Hematopoietic multipotent progenitor cell treated with erythropoietin and hydrocortisone succinate and interleukin-3 and kit ligand, for 15 days (in vitro differentiated cells): ENCODE measurements around the gene CACNA1G.

Source experiments
- DNase-seq: peaks from one replicate; pipeline ENCODE4 v3.0.0-alpha.2; 2015; ENCODE audit warnings: low spot score

Gene CACNA1G

GRCh38 chr17:50533720-50534148 lies 26.8 kb upstream of the CACNA1G start:
- peak; percentile 61 for DNase-seq

GRCh38 chr17:50534222-50534978 lies 26.1 kb upstream of the CACNA1G start:
- DNase-seq, result peak; percentile 56

DNA sequence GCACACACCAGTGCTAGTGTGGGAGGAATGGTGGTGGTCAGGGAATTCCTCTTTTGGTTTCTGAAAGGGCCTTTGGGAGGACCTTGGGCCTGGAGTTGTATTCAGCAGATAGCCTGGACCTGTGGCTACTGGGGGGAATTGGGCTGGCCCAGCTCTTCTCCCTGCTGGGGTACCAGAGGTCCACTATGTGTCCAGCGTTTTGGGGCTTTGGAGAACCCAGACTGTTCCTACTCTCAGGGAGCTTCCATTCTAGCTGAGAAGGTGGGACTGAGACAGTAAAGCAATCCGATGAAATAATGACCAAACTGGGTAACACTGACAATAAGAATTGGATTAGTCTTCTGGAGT lies 25.6 kb upstream of the CACNA1G start:
- DNase-seq, result no peak

DNA sequence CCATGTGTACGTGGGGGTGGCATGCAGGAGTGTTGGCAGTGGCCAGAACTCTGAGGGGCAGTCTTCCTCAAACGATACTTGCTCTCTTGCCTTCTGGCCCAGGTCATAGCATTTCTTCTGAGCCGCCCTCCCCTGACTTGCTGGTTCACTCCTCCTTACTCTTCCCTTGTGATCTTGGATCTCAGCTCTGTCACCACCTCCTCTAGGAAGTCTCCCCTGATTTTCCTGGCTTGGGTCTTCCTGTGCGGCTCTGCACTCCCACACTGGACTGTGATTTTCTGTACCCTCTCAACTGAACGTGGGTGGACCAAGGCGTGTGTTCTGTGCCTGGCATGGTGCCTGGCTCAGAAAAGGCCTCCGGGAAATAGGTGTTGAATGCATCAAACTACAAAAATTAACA lies 25.1 kb upstream of the CACNA1G start:
- DNase-seq, result no peak

- DNase-seq, result no peak
These were observed 23.6 kb upstream of the CACNA1G start for GRCh38 chr17:50536683-50537646.

GRCh38 chr17:50537721-50538548 lies 22.6 kb upstream of the CACNA1G start:
- DNase-seq, result no peak

DNA sequence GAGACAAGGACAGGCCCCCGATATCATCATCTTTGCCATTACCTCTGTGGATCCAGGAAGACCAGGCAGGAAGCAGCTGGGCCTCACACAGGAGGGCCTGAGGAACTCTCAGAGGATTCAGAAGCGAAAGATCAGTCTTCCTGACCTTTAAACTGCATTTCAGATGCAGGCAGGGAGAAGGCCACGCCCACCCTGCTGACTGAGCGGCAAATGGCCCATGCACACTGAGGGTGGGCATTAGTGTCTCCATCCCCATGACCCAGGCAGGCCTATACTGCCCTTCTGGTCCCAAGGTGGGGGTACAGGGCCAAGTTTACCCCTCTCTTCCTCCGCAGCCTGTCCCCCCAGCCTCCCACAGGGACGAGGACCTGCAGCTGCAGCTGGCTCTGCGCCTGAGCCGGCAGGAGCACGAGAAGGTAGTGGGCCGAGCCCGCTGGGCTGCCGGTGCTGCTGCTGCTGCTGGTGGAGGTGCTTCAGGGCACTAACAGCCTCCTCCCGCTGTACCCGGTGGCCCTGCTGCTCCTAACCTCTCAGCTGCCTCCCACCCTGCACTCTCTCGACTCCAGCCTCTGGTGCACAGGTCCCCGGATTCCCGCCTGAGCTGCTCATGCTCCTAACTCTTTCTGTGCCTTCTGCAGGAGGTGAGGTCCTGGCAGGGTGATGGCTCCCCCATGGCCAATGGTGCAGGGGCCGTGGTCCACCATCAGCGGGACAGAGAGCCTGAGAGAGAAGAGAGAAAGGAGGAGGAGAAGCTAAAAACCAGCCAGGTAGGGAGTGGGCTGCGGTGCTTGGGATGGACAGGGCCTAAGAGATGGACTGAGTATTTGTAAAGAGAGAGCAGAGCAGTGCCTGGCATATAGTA lies 21.7 kb upstream of the CACNA1G start:
- no peak for DNase-seq

DNA sequence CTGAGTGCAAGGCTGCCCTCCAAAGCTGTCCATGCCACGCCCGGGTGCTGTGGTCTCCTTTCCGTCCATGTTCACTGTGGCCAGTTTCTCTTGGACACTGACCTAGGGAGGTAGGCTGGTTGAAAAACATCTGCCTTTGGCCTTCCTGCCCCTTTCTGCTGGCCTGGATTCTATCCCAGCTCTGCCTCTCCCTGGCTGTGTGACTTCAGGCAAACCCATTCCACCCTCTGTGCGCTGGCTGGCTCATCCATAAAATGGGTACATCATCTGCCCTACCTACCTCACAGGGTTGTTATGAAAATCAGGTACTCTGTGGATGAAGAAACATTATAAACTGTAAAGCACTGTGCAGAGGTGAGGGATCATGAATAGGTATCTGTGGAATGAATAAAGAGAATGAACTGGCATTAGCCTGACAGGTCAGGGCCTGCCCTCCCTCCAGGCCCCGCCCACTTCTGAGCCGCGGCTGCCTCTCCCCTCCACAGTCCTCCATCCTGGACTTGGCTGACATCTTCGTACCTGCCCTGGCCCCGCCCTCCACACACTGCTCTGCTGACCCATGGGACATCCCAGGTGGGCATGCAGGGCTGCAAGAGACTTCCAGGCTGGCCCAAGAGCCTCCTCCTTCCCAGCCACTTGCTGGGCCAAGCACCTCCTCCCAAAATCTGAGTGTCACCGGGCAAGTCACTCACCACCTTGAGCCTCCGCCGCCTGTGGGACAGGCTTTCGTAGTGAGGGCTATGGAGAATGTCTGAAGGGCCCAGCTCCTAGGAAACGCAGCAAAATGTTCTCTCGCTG lies 20.6 kb upstream of the CACNA1G start:
- DNase-seq, result no peak

DNA sequence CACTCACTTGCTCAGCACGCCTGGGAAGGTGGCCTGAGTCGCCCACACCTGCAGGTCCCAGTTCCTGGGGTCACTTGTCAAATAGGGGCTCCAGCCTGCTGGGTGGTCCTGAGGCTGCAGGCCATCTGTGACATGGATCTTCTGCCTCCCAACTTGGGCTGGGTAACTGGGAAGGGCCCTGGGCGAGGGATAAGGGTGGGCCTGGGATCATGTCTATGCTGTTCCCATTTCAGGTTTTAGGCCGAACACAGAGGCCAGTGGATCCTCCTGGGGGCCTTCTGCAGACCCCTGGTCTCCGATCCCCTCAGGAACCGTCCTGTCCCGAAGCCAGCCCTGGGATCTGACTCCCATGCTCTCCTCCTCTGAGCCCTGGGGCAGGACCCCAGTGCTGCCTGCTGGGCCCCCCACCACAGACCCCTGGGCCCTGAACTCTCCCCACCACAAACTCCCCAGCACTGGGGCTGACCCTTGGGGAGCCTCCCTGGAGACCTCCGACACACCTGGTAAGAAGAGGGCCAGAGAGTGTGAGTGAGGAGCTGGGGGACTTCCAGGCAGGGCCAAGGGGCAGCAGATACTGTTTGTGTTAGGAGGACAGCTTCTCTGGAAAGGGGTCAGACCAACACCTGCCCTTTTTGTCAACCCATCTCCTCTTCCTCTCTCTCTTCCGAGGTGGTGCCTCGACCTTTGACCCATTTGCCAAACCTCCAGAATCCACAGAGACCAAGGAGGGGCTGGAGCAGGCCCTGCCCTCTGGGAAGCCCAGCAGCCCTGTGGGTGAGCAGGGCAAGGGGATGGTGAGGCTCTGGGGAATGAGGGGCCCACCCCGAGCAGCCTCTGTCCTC lies 19.7 kb upstream of the CACNA1G start:
- no peak for DNase-seq

DNA sequence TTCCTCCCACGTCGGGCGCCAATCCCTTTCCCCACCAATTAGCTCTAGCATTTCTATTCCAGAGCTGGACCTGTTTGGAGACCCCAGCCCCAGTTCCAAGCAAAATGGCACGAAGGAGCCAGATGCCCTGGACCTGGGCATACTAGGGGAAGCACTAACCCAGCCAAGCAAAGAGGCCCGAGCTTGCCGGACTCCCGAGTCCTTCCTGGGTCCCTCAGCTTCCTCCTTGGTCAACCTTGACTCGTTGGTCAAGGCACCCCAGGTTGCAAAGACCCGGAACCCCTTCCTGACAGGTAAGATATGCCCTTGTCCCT lies 19.2 kb upstream of the CACNA1G start:
- DNase-seq, result no peak

- DNase-seq, result peak; percentile 81
These were observed 18.5 kb upstream of the CACNA1G start for GRCh38 chr17:50541716-50542688.

DNA sequence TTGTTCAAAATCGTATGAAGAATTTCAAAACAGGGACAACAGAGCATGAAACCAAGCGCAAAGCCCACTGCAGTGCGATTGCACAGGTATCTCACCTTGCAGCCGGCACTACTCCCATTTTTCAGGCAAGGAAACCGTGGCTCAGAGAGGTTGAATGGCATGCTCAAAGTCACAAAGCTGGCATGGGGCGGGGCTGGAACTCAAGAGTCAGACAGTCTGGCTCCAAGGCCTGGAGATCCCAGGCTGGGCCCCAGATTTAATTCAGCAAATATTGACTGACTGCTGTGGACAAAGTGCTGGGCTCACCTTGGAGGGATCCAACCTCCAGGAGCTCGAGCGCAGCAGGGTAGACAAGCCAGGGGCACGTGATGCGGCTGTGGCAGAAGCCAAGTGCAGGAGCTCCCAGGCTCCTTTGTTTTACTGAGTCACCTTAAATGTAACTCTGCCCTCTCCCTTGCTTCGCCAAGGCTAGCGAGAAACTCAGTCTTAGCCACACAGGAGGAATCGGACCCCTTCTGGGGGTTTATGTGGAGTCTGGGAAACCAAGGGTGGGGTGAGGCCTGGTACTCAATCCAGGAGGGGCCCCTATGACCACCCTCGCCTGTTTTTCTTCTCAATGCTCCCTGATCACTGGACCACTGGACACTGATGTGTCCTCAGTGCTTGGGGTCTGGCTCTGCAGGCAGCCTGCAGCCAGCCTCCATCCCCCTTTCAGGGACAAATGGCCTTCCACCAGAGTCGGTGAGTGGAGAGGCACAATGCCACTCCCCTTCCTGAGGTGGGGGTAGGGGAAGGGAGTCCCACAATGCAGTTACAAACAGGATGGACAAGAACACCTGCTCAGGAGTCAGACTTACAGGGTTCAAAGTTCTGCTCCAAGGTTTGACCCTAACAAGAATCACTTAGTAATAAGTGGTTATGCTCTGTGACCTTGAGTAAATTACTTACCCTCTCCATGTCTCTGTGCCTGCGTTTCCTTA lies 17.4 kb upstream of the CACNA1G start:
- DNase-seq, result no peak

DNA sequence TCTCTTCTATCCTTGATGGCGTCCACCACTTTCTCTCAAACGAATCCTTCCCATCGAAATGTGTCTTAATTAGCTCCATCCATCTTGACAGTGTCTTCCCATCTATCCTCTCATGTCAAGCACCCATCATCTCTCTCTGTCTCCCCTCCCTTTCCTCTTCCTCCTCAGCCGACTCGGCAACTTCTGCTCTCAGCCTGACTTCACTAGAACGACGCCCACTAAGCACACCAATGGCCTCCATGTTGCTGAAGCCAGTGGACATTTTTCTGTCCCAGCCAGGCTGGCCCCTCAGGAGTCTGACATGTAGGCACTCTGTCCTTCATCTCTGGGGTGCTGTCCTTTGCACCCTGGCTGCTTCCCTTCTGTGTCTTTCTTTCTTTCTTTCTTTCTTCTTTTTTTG lies 16.0 kb upstream of the CACNA1G start:
- DNase-seq, result no peak

GRCh38 chr17:50545311-50545710 lies 15.2 kb upstream of the CACNA1G start:
- no peak for DNase-seq

DNA sequence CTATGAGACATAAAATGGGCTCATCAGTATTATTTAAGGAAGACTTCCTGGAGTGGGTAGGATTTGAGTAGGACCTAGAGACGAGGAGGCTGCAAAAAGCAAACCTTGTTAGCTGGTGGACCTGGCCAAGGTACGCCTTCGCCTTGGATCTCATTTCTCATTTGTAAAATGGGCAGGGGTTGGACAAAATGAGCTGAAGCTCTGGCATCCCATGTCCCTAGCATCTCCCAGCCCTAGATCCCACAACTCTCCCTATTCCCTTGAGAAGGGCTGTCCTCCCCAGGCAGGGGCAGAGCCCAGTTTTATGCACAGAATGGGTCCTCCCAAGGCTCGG lies 13.8 kb upstream of the CACNA1G start:
- no peak for DNase-seq

DNA sequence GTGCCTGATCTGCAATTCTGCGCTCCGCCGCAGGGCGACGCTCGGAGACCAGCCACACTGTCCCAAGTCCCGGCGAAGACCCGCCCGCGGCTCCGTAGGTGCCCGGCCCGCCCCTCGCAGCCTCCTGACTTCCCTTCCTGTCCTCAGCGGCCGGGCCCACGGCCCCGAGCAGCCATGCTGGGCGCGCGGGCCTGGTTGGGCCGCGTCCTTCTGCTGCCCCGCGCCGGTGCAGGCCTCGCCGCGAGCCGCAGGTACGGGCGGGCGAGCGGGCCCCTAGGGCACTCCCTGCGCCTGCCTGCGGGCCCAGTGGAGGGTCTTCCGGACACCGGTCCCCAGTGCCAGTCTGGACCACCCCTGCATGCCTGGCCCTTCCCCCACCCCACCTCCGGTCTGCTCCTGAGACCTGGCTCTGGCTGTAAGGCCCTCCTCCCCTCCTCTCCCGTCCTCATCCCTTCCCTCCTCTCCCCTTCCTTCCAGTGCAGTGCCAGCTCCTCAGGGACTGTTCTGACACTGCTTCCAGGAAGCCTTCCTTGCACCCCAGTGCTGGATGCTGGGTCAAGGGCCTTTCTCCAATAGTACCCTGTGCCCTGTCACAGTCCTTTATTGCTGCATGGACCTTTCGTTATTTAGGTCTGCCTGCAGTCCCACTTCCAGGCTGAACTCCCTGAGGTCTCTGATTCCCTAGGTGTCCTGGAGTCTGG lies 13.3 kb upstream of the CACNA1G start, which contains the start of gene SPATA20:
Gene SPATA20, plus strand, starts transcription at position 140 of the 701 bp plus-strand sequence. Its CDS starts 35 bp downstream, at position 175.
- DNase-seq, result peak; percentile 70

DNA sequence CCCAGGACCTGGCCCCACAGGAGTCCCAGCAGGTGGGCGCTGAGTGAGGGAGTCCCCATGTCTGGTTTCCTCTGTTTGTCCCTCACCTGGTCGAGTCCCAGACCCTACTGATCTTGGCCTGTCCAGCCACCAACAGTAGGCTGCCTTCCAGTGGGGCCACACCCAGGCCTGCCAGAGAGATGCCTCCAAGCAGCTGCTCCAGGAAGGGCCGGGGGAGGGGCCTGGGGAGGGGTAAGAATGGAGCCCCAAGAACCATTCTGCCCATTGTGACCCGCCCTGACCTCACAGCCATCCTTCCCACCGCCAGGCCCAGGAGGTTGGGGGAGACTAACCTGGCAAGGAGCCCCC lies 12.8 kb upstream of the CACNA1G start:
- no peak for DNase-seq
